ENCODE results near the gene SHOC2.

SHOC2 gene

GRCh38 chr10:110985497-110986275, 66.3 kb downstream of the SHOC2 start:
- DNase-seq, result no peak

GRCh38 chr10:110989016-110989415, 69.6 kb downstream of the SHOC2 start:
- no peak for DNase-seq

GRCh38 chr10:110992006-110992800, 72.8 kb downstream of the SHOC2 start:
- no peak for DNase-seq

- DNase-seq, result peak; percentile 18
Observed at GRCh38 chr10:110993024-110993693, 73.8 kb downstream of the SHOC2 start.

- no peak for DNase-seq
Observed at GRCh38 chr10:110994406-110995086, 75.1 kb downstream of the SHOC2 start.

GRCh38 chr10:110995301-110995700, 75.9 kb downstream of the SHOC2 start:
- DNase-seq, result no peak

- DNase-seq, result no peak
Observed at GRCh38 chr10:110996256-110996655, 76.9 kb downstream of the SHOC2 start.

GRCh38 chr10:111004016-111004415, 84.6 kb downstream of the SHOC2 start:
- no peak for DNase-seq

GRCh38 chr10:111007486-111007885, 88.1 kb downstream of the SHOC2 start:
- no peak for DNase-seq

- DNase-seq, result no peak
Observed at GRCh38 chr10:111015181-111015580, 95.8 kb downstream of the SHOC2 start.

GRCh38 chr10:111017098-111017497, 97.7 kb downstream of the SHOC2 start:
- no peak for DNase-seq

- DNase-seq, result no peak
Observed at GRCh38 chr10:111018021-111018420, 98.6 kb downstream of the SHOC2 start.

- no peak for DNase-seq
Observed at GRCh38 chr10:111023060-111023459, 103.7 kb downstream of the SHOC2 start.

GRCh38 chr10:111030042-111030750, 110.8 kb downstream of the SHOC2 start:
- DNase-seq, result no peak

- no peak for DNase-seq
Observed at GRCh38 chr10:111034598-111035310, 115.3 kb downstream of the SHOC2 start.

GRCh38 chr10:111035542-111035941, 116.1 kb downstream of the SHOC2 start:
- DNase-seq, result no peak

GRCh38 chr10:111037858-111038257, 118.5 kb downstream of the SHOC2 start:
- DNase-seq, result no peak

GRCh38 chr10:111039522-111039921, 120.1 kb downstream of the SHOC2 start:
- DNase-seq, result no peak

GRCh38 chr10:111057006-111057405, 137.6 kb downstream of the SHOC2 start:
- DNase-seq, result no peak
